ENCODE results near the gene SRA1. TPM values are rescaled to one million over a fixed set of nuclear protein-coding genes. Genes with fewer than 3 reads are reported as not detected.

SRA1 gene
- total and polyA plus RNA-seq, 9 of the 15 experiments (the other 6 are each of a cell fraction or from before 2014, with no cell fraction given), result 24.1 to 47.4 (median 41.3) TPM

DNA sequence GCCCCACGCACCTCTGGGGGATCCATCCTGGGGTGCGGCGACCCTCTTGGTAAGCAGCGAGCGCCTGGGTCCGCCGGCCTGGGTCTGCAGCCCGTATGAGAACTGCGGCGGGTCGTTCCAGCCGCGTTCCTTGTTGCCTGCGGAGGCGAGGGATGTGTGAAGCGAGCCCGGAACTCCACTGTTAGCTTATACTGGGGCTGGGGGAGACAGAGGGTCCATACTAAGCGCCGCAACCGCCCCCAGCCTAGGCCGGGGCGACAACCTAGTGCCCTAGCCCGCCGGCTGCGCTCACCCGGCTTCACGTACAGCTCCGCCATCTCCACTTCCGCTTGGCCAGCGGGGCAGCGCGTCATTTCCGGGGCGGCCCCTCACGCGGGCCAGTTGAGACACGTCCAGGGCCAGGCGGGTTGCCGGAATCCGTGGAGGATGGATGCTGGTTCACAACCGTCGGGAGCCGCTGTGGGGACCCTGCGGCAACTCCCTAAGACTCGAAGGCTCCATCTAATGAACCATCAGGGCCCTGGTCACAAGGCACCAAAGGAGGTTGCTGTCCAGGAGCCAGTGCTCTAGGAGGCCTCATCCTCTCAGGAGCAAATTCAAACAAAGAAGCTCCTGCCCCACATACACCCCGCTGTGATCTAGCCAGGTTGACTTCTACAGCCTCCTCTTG lies at the start of gene SRA1 (continued):
- TF ChIP-seq, protein P1, sequence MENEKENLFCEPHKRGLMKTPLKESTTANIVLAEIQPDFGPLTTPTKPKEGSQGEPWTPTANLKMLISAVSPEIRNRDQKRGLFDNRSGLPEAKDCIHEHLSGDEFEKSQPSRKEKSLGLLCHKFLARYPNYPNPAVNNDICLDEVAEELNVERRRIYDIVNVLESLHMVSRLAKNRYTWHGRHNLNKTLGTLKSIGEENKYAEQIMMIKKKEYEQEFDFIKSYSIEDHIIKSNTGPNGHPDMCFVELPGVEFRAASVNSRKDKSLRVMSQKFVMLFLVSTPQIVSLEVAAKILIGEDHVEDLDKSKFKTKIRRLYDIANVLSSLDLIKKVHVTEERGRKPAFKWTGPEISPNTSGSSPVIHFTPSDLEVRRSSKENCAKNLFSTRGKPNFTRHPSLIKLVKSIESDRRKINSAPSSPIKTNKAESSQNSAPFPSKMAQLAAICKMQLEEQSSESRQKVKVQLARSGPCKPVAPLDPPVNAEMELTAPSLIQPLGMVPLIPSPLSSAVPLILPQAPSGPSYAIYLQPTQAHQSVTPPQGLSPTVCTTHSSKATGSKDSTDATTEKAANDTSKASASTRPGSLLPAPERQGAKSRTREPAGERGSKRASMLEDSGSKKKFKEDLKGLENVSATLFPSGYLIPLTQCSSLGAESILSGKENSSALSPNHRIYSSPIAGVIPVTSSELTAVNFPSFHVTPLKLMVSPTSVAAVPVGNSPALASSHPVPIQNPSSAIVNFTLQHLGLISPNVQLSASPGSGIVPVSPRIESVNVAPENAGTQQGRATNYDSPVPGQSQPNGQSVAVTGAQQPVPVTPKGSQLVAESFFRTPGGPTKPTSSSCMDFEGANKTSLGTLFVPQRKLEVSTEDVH (IDR thresholded peaks at IDR 0.05; ENCODE audit: low read depth, partially characterized antibody), result peak; percentile 72
- TF ChIP-seq NFYB (IDR thresholded peaks at IDR 0.05; ENCODE audit: extremely low read depth, insufficient read length) (no peak), ZNF408 (CRISPR knock-in tag; IDR thresholded peaks at IDR 0.05; ENCODE audit: low read depth) (no peak), ZSCAN32 (CRISPR knock-in tag; IDR thresholded peaks at IDR 0.05) (no peak), POU5F1 (IDR thresholded peaks at IDR 0.05; ENCODE audit: borderline replicate concordance, low read depth, low read length, partially characterized antibody) (no peak), C11orf30 (IDR thresholded peaks at IDR 0.05; ENCODE audit: low read depth) (peak; percentile 61; the same call in 1 of the 2 replicates), MAFG (tag; conservative IDR thresholded peaks at IDR 0.05) (no peak), ZNF239 (CRISPR knock-in tag; IDR thresholded peaks at IDR 0.05) (no peak), CBX1 (IDR thresholded peaks at IDR 0.05; ENCODE audit: low read depth) (peak; percentile 71; the same call in 1 of the 2 replicates), CCNT2 (IDR thresholded peaks at IDR 0.05; ENCODE audit: borderline replicate concordance, extremely low read depth, insufficient read length, low read depth, low read length) (peak; percentile 84), SRSF7 (optimal IDR thresholded peaks at IDR 0.05; ENCODE audit: low read depth, low read length) (no peak), MCM7 (IDR thresholded peaks at IDR 0.05) (no peak), ETS2 (tag; IDR thresholded peaks at IDR 0.05; ENCODE audit: borderline replicate concordance, poor library complexity, severe bottlenecking) (no peak), CREBBP (IDR thresholded peaks at IDR 0.05; ENCODE audit: low read depth, low read length) (no peak), THRA (IDR thresholded peaks at IDR 0.05) (no peak), RBM17 (IDR thresholded peaks at IDR 0.05; ENCODE audit: borderline replicate concordance, low read depth, low read length) (no peak), L3MBTL2 (IDR thresholded peaks at IDR 0.05) (peak; percentile 71), HMGN3 (IDR thresholded peaks at IDR 0.05; ENCODE audit: borderline replicate concordance, extremely low read depth, insufficient read length, low read depth, low read length) (peak; percentile 72), HMBOX1 (IDR thresholded peaks at IDR 0.05) (no peak)
